Islet precursor cell (in vitro differentiated cells): Measurements from ENCODE around the gene CMTM5.

Experiments
- DNase-seq: peaks from one replicate; pipeline ENCODE4 v3.0.0-alpha.2; 2018

CMTM5 gene

DNA sequence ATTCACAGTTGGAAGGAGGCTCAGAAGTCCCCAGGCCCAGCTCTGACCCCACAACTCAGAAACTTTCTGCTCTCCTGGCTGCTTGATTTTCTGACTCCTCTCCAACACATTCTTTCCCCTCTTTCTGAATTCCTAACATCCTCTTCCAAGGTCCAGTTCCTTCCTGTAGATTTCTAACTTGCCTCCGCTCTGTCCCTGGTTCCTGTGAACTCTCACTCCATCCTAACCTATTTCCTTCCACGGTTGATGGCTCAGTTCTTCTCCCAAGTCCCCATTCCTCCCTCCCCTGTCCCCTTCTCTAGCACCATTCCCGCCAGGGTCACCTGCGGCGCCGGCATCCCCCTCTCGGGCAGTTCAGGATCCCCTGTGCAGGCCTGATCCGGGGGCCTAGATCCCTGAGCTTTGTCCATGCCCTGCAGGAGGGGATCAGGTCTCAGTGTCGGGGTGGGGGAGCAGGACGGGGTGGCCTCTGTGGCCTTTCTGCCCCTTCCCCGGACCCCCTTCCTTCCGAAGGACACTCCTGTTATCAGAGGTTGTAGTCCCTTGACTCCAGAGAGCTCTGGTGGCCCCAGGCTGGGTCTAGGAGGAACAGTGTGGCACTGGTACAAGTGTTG lies 18.2 kb upstream of the CMTM5 start:
- DNase-seq: peak; percentile 22

DNA sequence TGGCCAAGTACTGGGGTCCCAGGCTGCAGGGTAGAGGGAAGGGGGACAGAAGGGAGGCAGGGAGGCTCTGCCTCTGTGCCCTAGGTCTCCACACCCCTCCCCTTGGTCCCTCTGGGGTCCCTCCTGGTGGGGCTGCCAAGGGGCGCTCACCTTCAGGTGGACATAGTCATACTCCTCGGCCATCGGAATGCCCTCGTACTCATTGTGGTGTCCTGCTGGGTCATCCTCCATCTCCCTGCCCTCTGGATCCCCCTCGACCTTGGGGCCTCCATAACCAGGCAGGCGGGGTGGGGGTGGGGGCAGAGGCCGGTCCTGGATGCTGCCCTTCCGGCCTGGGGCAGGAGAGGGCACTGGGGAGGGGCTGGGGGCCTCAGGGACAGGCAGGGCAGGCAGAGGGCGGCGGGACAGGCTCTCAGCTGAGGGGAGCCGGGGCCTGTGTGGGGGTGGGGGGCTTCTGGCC lies 17.6 kb upstream of the CMTM5 start:
- DNase-seq: peak; percentile 37

DNA sequence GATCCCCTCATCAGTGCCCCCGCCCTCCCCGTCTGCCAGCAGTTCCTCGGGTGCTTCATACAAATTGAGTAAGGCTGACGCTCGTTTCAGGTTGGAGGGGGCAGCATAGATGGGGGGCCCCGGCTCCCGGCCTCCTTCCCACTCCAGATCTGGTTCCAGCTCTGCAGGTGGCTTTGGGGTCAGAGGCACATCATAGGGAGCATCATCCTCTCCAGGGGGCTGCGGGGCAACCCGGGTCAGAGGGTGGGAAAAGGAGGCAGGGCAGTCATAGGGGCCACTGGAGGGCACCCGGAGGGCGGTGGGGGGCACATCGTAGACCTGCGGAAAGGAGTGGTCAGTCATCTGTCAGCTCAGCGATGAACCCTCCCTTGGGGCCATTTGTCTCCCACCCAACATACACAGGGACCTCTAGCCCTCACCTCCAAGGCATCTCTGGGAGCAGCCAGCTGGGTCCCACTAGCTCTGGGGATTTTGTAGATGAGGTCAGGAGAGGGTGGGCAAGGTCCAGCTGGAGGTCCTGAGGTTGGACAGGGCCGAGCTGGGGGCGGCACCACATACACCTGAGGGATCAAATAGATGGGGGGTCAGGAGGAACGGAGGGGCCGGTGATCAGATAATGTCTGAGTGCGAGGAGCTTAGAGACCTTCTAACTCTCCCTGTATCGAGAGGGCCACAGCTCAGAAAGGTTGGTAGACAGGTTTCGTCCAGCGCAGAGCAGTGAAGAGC lies 17.0 kb upstream of the CMTM5 start:
- DNase-seq: peak; percentile 22

DNA sequence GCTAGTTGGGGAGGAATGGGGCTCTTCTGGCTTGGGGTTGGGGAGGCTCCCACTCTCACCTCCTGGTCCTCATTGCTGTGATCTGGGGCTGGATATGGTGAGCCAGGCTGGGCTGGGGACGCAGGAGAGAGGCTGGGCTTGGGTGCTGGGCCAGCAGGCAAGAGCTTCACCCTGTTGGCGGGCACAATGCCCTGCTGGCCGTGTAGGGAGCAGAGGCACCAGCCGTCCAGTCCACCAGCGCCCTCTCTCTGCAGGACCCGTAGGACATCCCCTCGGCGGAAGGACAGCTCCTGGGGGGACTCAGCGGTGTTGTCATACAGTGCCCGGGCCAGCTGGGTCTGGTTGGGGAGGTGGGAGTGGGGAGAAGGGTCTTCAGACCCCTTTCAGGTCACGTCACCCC lies 16.4 kb upstream of the CMTM5 start:
- peak; percentile 56 for DNase-seq

DNA sequence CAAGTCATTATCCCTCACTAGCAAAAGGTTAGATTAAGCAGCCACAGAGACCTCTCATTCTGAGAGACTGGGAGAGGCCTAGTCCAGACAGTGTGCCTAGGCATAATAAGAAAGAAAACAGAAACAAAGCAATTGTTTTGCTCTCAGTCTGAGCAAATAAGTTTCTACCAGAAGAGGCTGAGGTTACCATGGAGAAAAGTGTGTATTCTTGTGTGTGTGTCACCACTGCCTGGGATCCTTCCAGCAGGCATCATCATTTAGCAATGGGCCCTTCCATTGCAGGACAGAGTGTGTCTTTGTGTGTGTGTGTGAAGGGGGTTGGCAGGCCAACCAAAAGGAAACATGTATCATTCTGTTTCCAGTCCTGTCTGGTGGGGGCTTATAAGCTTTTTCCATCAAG lies 15.5 kb upstream of the CMTM5 start:
- DNase-seq: peak; percentile 40

DNA sequence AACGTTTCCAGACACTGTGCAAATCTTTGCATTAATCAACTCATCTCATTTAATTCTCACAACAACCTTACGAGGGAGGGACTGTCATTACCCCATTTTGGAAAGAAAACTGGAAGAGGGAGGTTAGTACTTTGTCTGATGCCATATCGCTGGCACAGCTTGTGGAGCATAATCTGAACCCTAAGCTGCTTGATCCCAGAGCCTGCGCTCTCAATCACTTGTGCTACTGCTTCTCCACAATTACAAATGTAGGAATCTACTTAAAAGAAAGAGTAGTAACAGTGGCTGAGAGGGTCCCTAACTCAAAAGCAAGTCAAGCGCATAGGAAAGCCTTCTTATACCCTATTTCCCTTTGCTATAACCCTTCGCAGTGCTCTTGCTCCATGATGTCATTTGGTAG lies 15.1 kb upstream of the CMTM5 start:
- DNase-seq: no peak

DNA sequence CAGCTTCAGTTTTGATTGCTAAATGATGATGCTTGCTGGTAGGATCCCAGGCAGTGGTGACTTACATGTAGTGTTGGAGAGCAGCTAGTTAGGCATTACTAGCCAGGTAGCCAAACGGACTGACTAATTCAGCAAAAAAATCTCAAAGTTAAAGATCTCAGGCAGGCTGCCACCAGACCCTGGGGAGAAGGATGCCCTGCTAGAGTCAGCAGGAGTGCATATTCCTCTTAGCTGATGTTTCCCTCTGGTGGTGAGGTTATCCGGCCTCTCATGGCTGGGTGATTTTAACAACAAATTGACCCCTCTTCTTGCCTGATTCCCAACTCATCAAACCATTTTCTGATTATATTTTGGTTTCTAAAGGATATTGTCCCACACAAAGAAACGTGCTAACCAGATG lies 14.6 kb upstream of the CMTM5 start:
- DNase-seq: peak; percentile 40

DNA sequence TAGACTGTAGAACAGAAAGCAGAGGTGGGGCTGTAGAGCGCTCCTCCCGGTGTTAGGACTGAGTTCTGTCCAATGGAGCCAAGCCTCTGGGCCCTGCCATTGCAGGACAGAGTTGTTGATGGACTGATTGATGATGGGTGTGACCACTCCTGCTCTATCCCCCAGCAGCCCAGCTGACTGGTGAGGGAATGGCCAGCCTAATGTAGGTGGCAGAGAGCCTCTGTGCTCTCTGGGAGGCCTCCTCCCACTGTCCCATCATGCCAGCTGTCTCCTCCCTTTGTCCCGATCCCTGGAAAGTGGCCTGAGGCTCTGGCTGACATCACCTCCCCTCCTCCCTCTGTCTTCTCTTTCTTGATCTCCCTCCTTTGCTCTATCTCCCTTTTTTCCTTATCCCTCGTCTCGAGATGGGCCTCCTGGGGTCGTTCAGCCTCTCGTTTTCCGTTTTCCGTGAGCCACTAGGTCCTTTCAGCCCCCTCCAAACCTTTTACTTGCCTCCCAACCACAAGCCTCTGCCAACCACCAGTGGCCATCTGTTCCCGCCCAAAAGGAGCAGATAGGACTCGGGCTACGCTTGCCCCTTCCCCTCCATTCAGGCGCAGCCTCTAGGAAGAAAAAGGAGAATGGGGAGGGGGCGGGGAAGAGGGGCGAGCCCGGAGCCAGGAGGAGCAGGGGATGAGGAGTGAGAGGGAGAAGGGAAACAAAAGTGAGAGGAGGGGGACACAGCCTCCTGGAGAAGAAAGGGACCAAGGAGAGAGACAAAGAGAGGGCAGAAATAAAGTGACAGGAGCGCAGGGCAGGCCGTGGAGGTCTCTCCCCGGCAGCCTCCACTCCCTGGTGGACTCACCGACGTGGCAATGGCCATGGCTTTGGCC lies 12.4 kb upstream of the CMTM5 start:
- peak; percentile 84 for DNase-seq

DNA sequence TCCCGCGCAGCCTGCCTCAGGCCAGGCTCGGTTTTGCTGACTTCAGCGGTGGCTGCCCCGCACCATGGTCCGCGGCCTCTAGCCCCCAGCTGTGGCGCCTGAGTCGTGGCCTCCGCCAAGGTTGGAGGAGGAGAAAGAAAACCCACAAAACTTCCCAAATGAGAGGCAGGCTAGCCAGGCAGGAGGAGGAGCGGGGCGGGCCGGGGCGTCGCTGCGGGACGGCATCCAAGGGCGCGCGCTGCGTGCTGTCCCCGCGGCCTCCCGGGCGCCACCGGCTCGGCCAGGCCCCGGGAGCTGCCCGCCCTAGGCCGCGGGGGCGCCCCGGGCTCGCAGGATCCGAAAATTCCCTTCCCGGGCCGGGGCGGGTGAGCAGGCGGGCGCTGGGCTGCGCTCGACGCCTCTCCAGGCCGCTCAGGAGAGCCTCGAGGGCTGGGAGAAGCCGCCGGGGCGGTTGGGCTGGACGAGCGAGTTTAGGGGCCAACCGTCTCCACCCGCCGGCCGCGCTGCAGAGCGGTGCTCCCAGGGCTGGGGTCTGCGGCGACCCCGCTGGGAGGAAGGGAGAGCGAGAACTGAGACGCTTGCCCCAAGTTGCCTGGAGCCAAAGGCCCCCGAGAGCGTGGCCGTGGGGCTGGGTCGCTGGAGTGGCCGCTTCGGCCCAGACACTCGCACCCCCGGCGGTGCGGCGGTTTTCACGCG lies 11.7 kb upstream of the CMTM5 start, which contains the start of gene EFS:
Gene EFS, minus strand, starts transcription at position 137 of the 696 bp plus-strand sequence. CDS start 147 bp downstream, outside the sequence.
- DNase-seq: peak; percentile 73

DNA sequence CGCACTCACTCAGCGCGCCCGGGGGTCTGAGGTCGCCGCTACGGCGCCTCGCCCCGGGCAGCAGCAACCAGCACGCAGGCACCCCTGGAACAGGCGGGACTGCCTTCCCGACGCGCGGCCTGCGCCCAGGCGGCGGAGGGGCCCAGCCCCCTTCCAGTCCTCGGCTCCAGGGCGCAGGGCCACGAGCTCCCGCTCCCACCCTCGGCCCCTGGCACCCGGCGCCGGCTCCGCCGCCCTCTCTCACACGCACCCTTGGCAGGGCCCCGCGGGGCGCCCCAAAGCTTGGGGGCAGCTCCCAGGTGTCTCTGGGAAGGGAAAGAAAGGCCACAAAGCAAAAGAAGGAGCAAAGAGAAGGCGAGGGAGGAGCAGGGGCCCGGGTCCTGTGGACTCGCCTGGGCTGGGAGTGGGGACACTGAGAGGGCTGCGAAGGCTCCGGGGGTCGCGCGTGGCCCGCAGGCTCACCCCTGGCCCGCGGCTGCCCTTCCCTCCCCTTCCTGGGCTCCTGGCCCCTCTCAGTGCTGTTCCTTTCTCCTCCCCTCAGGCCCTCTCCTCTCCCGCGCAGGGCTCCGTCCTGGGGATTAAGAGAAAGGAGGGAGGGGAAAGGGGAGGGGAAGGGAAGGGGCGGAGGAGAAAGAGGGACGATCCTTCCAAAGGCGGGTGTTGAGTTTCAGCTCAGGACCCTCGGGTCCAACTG lies 11.0 kb upstream of the CMTM5 start:
- no peak for DNase-seq

DNA sequence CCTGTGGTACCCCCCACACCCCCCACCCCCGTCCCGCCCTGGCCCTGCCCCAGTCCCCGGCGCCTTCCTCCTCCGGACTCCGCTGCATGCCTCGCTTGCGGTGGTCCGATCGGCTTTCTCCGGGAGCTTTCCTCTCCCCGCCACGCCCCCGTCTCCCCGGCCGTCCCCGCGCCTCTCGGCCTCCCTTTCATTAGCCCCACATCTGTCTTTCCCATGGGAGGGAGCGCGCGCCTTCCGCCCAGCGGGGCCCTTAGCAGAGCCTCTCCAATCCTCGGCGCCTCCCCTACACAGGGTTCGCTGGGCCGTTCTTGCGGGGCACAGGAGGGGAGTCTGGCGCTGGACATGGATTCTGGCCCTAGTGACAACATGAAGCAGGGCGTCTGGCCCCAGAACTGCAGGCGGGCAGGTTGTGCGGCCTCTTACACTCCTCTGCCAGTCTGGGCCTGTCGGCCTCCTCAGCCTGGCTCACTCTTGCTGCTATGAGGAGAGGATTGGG lies 10.4 kb upstream of the CMTM5 start:
- peak; percentile 93 for DNase-seq

DNA sequence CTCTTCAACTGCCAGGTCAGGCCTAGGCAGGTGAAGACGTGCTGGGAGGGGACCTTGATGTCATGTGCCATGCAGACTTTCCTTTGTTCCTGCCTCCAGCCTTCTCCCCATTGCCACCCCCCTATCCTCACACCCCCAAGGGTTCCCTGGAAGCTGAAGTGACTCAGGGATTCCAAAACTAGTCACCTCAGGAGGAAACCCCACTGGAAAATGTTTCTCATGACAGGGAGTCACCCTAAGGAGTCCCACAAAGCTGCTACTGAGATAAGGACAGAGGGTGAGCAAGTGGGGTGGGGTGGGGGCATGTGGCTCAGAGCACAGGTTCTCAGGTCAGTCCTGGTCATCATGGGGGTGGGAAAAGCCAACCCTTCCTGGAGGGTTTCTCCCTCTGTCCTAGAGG lies 6.6 kb upstream of the CMTM5 start:
- DNase-seq: no peak

DNA sequence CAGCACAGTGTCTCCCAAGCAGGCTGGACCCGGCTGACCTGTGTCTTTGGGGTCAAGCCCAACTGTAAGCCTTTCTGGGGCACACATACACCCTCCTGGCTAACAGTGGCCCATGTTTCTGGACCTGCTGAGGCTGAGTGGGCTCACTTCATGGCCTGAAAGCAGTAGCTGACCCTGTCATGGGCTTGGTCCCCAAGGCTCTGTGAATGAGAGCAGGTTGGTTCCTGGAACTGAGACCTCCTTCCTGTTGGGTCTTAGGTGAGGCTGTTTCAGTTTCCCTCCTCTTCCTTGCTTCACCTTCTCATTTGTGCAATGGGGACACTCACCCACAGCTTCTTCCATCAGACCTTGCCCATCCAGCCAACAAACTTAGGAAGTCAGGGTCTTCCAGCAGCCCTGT lies 5.0 kb upstream of the CMTM5 start:
- no peak for DNase-seq

DNA sequence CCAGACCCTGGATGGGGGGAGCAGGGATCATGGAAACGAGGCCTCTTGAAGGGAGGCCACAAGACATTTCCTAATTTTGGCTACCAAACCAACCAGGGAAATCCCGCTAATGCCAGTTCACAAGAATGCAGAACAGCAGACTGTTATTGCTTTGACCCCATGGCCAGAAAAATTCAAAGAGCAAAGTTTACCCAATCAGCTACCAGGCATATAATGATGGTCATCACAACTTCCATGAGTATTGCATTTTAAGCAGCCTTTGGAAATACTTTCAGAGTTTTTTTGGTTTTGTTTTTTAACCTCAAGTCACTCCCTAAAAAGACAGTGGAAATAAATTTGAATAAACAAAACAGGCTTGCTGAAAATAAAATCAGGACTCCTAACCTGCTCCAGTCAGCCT lies 4.3 kb upstream of the CMTM5 start, which contains the start of gene IL25:
Gene IL25, plus strand, starts transcription at position 301 of the 400 bp plus-strand sequence.
- DNase-seq: no peak

DNA sequence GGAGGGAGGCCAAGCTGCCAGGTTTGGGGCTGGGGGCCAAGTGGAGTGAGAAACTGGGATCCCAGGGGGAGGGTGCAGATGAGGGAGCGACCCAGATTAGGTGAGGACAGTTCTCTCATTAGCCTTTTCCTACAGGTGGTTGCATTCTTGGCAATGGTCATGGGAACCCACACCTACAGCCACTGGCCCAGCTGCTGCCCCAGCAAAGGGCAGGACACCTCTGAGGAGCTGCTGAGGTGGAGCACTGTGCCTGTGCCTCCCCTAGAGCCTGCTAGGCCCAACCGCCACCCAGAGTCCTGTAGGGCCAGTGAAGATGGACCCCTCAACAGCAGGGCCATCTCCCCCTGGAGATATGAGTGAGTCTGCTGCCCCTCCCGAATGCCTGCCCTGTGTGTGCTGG lies 3.8 kb upstream of the CMTM5 start:
- DNase-seq: no peak

DNA sequence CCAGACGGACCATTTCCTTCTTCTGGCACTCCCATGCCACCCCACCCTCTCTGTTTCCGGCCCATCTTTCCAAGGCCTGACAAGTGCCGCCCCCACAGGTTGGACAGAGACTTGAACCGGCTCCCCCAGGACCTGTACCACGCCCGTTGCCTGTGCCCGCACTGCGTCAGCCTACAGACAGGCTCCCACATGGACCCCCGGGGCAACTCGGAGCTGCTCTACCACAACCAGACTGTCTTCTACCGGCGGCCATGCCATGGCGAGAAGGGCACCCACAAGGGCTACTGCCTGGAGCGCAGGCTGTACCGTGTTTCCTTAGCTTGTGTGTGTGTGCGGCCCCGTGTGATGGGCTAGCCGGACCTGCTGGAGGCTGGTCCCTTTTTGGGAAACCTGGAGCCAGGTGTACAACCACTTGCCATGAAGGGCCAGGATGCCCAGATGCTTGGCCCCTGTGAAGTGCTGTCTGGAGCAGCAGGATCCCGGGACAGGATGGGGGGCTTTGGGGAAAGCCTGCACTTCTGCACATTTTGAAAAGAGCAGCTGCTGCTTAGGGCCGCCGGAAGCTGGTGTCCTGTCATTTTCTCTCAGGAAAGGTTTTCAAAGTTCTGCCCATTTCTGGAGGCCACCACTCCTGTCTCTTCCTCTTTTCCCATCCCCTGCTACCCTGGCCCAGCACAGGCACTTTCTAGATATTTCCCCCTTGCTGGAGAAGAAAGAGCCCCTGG lies 1.2 kb upstream of the CMTM5 start:
- peak; percentile 49 for DNase-seq

DNA sequence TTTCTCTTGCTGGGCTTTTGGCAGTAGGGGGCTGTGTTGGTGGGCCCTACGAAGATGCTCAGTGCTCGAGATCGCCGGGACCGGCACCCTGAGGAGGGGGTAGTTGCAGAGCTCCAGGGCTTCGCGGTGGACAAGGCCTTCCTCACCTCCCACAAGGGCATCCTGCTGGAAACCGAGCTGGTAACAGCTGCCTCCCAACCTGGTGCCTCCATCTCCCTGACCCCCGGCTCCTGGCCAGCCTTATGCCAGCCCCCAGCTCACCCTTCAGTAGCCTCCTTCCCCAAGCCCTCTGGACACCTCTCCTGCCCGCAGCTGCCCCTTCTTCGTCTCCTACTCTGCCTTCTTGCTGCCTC lies 328 bp downstream of the CMTM5 start:
- no peak for DNase-seq

DNA sequence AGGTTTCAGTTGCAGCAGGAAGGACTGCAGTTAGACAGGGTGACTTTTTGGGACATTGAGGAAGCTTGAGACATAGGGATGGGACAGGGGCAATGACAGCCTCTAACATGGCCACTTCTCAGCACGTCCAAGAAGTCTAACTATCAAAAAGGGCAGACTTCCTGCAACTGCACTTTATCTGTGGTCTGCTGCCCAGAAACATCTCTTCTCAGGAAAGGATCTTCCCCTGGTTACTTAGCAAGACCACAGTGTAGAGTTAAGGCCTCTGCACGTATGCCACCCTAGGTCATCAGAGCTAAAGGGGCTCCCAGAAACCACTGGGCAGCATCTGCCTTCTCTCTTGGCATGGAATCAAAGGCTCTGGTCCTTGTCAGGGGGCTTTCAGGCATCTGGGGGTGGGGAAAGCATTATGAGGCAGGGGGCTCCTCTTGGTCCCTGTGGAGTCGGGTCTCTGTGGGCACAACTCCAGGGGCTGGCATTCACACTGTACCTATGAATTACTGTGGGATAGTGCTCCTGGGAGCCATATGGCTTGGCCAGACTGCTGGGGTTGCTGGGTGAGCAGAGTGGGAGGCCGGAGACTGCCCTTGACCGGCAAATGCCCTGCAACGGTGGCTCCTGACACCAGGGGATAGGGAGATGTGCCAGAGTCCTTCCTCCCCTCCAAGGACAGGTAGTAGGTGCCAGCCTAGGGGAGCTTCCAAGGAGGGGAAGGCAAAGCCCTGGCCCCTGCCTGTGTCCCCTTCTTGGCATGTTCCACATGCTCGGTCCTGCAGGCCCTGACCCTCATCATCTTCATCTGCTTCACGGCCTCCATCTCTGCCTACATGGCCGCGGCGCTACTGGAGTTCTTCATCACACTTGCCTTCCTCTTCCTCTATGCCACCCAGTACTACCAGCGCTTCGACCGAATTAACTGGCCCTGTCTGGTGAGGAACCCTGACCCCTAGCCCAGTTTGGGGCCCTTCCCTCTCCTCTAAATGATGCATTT lies 1.0 kb downstream of the CMTM5 start:
- no peak for DNase-seq

DNA sequence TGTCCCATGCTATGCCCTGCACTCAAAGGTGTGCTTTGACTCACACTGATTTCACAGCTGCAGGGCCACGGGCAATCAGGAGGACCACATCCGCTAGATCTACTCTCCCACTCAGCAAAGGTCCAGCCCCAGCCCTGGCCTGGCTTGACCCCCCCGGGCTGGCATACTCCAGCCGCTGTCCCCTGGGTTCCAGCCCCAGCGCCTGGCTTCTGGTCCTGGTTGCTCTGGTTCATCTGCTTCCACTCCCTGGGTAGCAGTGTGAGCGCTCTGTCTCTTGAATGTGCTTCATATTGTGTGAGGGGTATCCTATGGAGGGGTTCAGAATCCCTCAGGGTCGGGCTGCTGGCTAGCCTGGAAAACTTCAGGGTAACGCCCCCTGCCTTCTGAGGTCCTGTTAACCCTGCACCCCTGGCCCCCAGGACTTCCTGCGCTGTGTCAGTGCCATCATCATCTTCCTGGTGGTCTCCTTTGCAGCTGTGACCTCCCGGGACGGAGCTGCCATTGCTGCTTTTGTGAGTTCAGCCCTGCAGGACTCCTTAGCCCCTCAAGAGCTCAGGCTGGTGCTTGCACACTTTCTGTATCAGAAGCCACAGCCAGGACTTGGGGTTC lies 1.9 kb downstream of the CMTM5 start:
- no peak for DNase-seq
